ENCODE results near the gene CFAP299.

CFAP299 gene

DNA sequence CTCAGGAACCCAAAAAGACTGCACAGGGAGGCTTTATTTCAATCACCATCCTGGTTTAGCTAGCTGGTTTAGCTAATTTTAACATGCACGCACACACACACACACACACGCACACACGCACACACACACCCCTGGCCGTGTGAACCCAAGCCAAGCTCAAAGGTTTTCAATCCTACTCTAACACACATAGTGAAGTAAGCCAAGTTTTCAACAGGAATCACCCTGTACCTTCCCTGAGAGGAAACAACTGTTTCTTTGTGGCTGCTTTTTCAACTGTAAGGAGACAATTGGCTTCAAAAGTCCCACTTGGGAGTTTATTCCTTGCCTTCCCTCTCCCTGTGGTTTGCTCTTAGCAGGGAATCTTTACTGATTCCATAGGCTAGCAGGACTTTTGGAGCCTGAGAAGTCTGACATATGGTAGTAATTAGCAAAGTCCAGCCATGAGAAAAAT lies 596.1 kb downstream of the CFAP299 start:
- Histone ChIP-seq H4K12ac (ENCODE audit: low read depth, low read length) (no peak overlapping the region), H3K79me1 (ENCODE audit: low read length) (no peaks in the 10 kb centered on the region), H2BK12ac (ENCODE audit: low read length) (no peak overlapping the region), H3K27ac (ENCODE audit: low read depth, low read length) (no peak overlapping the region), H3K9ac (ENCODE audit: low read length) (no peak overlapping the region), H4K8ac (ENCODE audit: low read depth, low read length) (no peak overlapping the region), H3K79me2 (ENCODE audit: control insufficient read depth, insufficient read depth, low read length, poor library complexity) (no peaks in the 10 kb centered on the region), H3K23ac (ENCODE audit: low read length) (no peak overlapping the region), H2BK5ac (ENCODE audit: low read depth, low read length, poor library complexity) (no peak overlapping the region), H2AFZ (ENCODE audit: insufficient read depth, low read length, poor library complexity) (no peak overlapping the region), H3K9me3 (ENCODE audit: insufficient read depth, low read depth, low read length) (no peaks in the 10 kb centered on the region), H3K27me3 (ENCODE audit: insufficient read depth, low read length) (no peaks in the 10 kb centered on the region), H3K4ac (ENCODE audit: low read depth, low read length) (no peak overlapping the region), H3K36me3 (ENCODE audit: control insufficient read depth in 1 of 2, insufficient read depth in 2 of 2, low read length in 2 of 2) (no peaks in the 10 kb centered on the region), H3K4me3 (ENCODE audit: low read depth, low read length) (no peak overlapping the region), H3K18ac (ENCODE audit: low read length) (no peak overlapping the region), H2AK5ac (ENCODE audit: low read length) (no peak overlapping the region), H3K14ac (ENCODE audit: low read length) (no peak overlapping the region), H2BK120ac (ENCODE audit: insufficient read depth, low read length, poor library complexity) (no peak overlapping the region), H4K91ac (ENCODE audit: low read depth, low read length) (no peak overlapping the region), H3K4me1 (ENCODE audit: control insufficient read depth in 1 of 2, insufficient read depth in 2 of 2, low read length in 2 of 2) (peaks cover 3 to 4% of the 10 kb centered on the region in 2 experiments), H3K4me2 (ENCODE audit: low read length) (no peak overlapping the region)
- DNase-seq = no peak
- no CpG with 5 or more reads among the region's 4 CpGs for WGBS (ENCODE audit: extremely low coverage, insufficient coverage, insufficient read length)

DNA sequence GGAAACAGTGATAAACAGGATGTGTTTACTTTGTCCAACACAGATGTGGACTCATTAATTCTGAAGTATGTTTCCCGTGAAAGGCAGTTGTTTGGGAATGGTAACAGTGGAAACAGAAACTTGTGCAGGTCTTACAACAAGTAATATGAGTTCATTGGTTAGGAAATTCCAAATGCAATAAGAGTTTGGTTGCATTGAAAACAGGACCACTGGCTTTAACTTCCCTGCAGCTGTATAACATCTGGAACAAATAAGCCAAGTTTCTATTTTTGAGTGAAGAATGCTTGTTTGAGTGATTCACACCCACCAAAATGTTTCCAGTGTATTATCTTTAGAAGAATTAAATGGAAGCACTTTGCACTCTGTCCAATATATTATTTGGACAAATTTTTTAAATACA lies 612.6 kb downstream of the CFAP299 start:
- H3K4ac ChIP-seq (ENCODE audit: low read depth, low read length) = no peak overlapping the region
- H2AFZ ChIP-seq (ENCODE audit: insufficient read depth, low read length, poor library complexity) = no peak overlapping the region
- H3K9me3 ChIP-seq (ENCODE audit: insufficient read depth, low read depth, low read length) = no peaks in the 10 kb centered on the region
- no peak overlapping the region for H4K12ac ChIP-seq (ENCODE audit: low read depth, low read length)
- no peaks in the 10 kb centered on the region for H3K27me3 ChIP-seq (ENCODE audit: insufficient read depth, low read length)
- no CpG with 5 or more reads among the region's 1 CpG for WGBS (ENCODE audit: extremely low coverage, insufficient coverage, insufficient read length)
- no peak overlapping the region for H3K4me2 ChIP-seq (ENCODE audit: low read length)
- no peaks in the 10 kb centered on the region for H3K4me1 ChIP-seq (ENCODE audit: control insufficient read depth in 1 of 2, insufficient read depth in 2 of 2, low read length in 2 of 2)
- no peak overlapping the region for H3K14ac ChIP-seq (ENCODE audit: low read length)
- no peak overlapping the region for H3K4me3 ChIP-seq (ENCODE audit: low read depth, low read length)
- H2BK12ac ChIP-seq (ENCODE audit: low read length) = no peak overlapping the region
- no peaks in the 10 kb centered on the region for H3K79me1 ChIP-seq (ENCODE audit: low read length)
- no peak overlapping the region for H4K91ac ChIP-seq (ENCODE audit: low read depth, low read length)
- no peak overlapping the region for H3K18ac ChIP-seq (ENCODE audit: low read length)
- H3K9ac ChIP-seq (ENCODE audit: low read length) = no peak overlapping the region
- H3K27ac ChIP-seq (ENCODE audit: low read depth, low read length) = no peak overlapping the region
- no peaks in the 10 kb centered on the region for H3K79me2 ChIP-seq (ENCODE audit: control insufficient read depth, insufficient read depth, low read length, poor library complexity)
- DNase-seq = no peak
- no peak overlapping the region for H3K23ac ChIP-seq (ENCODE audit: low read length)
- H4K8ac ChIP-seq (ENCODE audit: low read depth, low read length) = no peak overlapping the region
- H2BK120ac ChIP-seq (ENCODE audit: insufficient read depth, low read length, poor library complexity) = no peak overlapping the region
- no peak overlapping the region for H2AK5ac ChIP-seq (ENCODE audit: low read length)
- no peak overlapping the region for H2BK5ac ChIP-seq (ENCODE audit: low read depth, low read length, poor library complexity)
- no peaks in the 10 kb centered on the region for H3K36me3 ChIP-seq (ENCODE audit: control insufficient read depth in 1 of 2, insufficient read depth in 2 of 2, low read length in 2 of 2)

DNA sequence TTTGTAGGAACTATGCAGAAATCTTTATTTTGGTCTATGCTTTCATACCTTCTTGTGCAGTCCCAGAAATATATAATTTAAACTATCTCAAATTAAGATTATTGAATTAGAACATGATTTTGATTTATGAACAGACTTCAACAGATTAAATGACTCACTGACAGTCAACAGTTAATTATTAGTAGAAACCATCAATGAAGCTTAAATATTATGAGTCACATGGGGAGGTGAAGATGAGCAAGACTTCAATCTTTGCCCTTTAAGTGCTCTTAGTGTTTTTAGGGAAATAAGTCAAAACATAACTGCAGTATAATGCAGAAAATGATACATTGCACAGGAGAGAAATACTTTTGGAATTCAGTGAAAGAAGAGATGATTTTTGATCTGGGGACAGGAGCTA lies 613.5 kb downstream of the CFAP299 start:
- Histone ChIP-seq H4K8ac (ENCODE audit: low read depth, low read length) (no peak overlapping the region), H3K18ac (ENCODE audit: low read length) (no peak overlapping the region), H3K27ac (ENCODE audit: low read depth, low read length) (no peak overlapping the region), H2AK5ac (ENCODE audit: low read length) (no peak overlapping the region), H3K4ac (ENCODE audit: low read depth, low read length) (no peak overlapping the region), H3K4me1 (ENCODE audit: control insufficient read depth in 1 of 2, insufficient read depth in 2 of 2, low read length in 2 of 2) (no peaks in the 10 kb centered on the region), H3K9ac (ENCODE audit: low read length) (no peak overlapping the region), H3K27me3 (ENCODE audit: insufficient read depth, low read length) (no peaks in the 10 kb centered on the region), H3K79me1 (ENCODE audit: low read length) (no peaks in the 10 kb centered on the region), H3K4me3 (ENCODE audit: low read depth, low read length) (no peak overlapping the region), H2BK120ac (ENCODE audit: insufficient read depth, low read length, poor library complexity) (no peak overlapping the region), H3K4me2 (ENCODE audit: low read length) (no peak overlapping the region), H3K14ac (ENCODE audit: low read length) (no peak overlapping the region), H2BK5ac (ENCODE audit: low read depth, low read length, poor library complexity) (no peak overlapping the region), H3K23ac (ENCODE audit: low read length) (no peak overlapping the region), H4K91ac (ENCODE audit: low read depth, low read length) (no peak overlapping the region), H3K79me2 (ENCODE audit: control insufficient read depth, insufficient read depth, low read length, poor library complexity) (no peaks in the 10 kb centered on the region), H2BK12ac (ENCODE audit: low read length) (no peak overlapping the region), H2AFZ (ENCODE audit: insufficient read depth, low read length, poor library complexity) (no peak overlapping the region), H4K12ac (ENCODE audit: low read depth, low read length) (no peak overlapping the region), H3K9me3 (ENCODE audit: insufficient read depth, low read depth, low read length) (no peaks in the 10 kb centered on the region), H3K36me3 (ENCODE audit: control insufficient read depth in 1 of 2, insufficient read depth in 2 of 2, low read length in 2 of 2) (no peaks in the 10 kb centered on the region)
- DNase-seq = no peak

DNA sequence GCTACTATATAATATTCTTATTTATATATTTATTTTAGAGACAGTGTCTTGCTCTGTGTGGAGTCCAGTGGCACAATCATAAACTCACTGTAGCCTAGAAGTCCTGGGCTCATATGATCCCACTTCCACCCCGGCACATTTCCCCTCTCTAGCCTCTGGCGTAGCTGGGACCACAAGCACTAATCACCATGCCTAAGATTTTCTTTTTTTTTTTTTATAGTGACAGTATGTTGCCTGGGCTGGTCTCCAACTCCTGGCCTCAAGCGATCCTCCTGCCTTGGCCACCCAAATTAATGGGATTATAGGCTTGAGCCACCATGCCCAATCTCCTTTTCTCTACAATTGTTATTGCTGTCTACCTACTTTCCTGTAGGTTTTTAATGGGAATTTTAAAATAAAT lies 620.9 kb downstream of the CFAP299 start:
- no peaks in the 10 kb centered on the region for H3K79me2 ChIP-seq (ENCODE audit: control insufficient read depth, insufficient read depth, low read length, poor library complexity)
- H2BK120ac ChIP-seq (ENCODE audit: insufficient read depth, low read length, poor library complexity) = no peak overlapping the region
- H3K27me3 ChIP-seq (ENCODE audit: insufficient read depth, low read length) = no peaks in the 10 kb centered on the region
- H3K4me2 ChIP-seq (ENCODE audit: low read length) = no peak overlapping the region
- DNase-seq = no peak
- no peak overlapping the region for H2AK5ac ChIP-seq (ENCODE audit: low read length)
- no peak overlapping the region for H3K4me3 ChIP-seq (ENCODE audit: low read depth, low read length)
- no CpG with 5 or more reads among the region's 3 CpGs for WGBS (ENCODE audit: extremely low coverage, insufficient coverage, insufficient read length)
- H2AFZ ChIP-seq (ENCODE audit: insufficient read depth, low read length, poor library complexity) = no peak overlapping the region
- no peak overlapping the region for H2BK5ac ChIP-seq (ENCODE audit: low read depth, low read length, poor library complexity)
- H4K8ac ChIP-seq (ENCODE audit: low read depth, low read length) = no peak overlapping the region
- H3K14ac ChIP-seq (ENCODE audit: low read length) = no peak overlapping the region
- H2BK12ac ChIP-seq (ENCODE audit: low read length) = no peak overlapping the region
- H3K18ac ChIP-seq (ENCODE audit: low read length) = no peak overlapping the region
- H3K4ac ChIP-seq (ENCODE audit: low read depth, low read length) = no peak overlapping the region
- H3K9me3 ChIP-seq (ENCODE audit: insufficient read depth, low read depth, low read length) = no peaks in the 10 kb centered on the region
- H4K91ac ChIP-seq (ENCODE audit: low read depth, low read length) = no peak overlapping the region
- no peak overlapping the region for H3K9ac ChIP-seq (ENCODE audit: low read length)
- H3K27ac ChIP-seq (ENCODE audit: low read depth, low read length) = no peak overlapping the region
- H4K12ac ChIP-seq (ENCODE audit: low read depth, low read length) = no peak overlapping the region
- H3K36me3 ChIP-seq (ENCODE audit: control insufficient read depth in 1 of 2, insufficient read depth in 2 of 2, low read length in 2 of 2) = no peaks in the 10 kb centered on the region
- H3K4me1 ChIP-seq (ENCODE audit: control insufficient read depth in 1 of 2, insufficient read depth in 2 of 2, low read length in 2 of 2) = no peaks in the 10 kb centered on the region
- H3K79me1 ChIP-seq (ENCODE audit: low read length) = no peaks in the 10 kb centered on the region
- H3K23ac ChIP-seq (ENCODE audit: low read length) = no peak overlapping the region
